Panc1 (cell line): ENCODE measurements around the gene GOSR1.

Experiments
- CTCF ChIP-seq: fragments of 450-650 bp; IDR thresholded peaks from 2 replicates; pipeline ENCODE4 v1.5.1; 2017; ENCODE audit warnings: mild to moderate bottlenecking
- POLR2AphosphoS5 ChIP-seq: IDR thresholded peaks from 2 replicates; pipeline ENCODE4 v1.6.1; 2012; ENCODE audit warnings: mild to moderate bottlenecking, low read depth, low read length, moderate library complexity
- REST ChIP-seq, 2 experiments: IDR thresholded peaks; 2 replicates each; pipeline ENCODE4 v1.6.1; 2011 to 2012; ENCODE audit warnings: low read depth in 2 of 2, control low read depth in 1 of 2, low read length in 1 of 2, mild to moderate bottlenecking in 1 of 2, moderate library complexity in 1 of 2; ENCODE audit not compliant: insufficient read depth in 1 of 2

- TF ChIP-seq POLR2AphosphoS5 (no peak), CTCF (no peak), REST (IDR thresholded peaks at IDR 0.05; ENCODE audit: insufficient read depth in 1 of 2, low read depth in 2 of 2, low read length in 1 of 2) (no peak)
These were observed 74.8 kb downstream of the GOSR1 start for GRCh38 chr17:30551996-30552339.
